D721Med (cell line): ENCODE results near the gene AIFM2.
A peak's percentile ranks its signal among the peaks of the same experiment; 100 is the strongest.

ENCODE experiments used
- DNase-seq: peaks from one replicate; pipeline ENCODE4 v3.0.0; 2011; ENCODE audit warnings: low spot score; ENCODE audit not compliant: insufficient read length
- FAIRE-seq: peaks from 2 replicates; lab custom pipeline; 2011; peaks lifted over from hg19 to GRCh38; lab: Jason Lieb, UNC
- TF ChIP-seq, protein P1 (sequence below): IDR thresholded peaks from 2 replicates; pipeline ENCODE4 v1.5.1; 2012; ENCODE audit warnings: mild to moderate bottlenecking, control low read depth; ENCODE audit not compliant: insufficient read depth; ENCODE audit errors: missing control alignments

AIFM2 gene

DNA sequence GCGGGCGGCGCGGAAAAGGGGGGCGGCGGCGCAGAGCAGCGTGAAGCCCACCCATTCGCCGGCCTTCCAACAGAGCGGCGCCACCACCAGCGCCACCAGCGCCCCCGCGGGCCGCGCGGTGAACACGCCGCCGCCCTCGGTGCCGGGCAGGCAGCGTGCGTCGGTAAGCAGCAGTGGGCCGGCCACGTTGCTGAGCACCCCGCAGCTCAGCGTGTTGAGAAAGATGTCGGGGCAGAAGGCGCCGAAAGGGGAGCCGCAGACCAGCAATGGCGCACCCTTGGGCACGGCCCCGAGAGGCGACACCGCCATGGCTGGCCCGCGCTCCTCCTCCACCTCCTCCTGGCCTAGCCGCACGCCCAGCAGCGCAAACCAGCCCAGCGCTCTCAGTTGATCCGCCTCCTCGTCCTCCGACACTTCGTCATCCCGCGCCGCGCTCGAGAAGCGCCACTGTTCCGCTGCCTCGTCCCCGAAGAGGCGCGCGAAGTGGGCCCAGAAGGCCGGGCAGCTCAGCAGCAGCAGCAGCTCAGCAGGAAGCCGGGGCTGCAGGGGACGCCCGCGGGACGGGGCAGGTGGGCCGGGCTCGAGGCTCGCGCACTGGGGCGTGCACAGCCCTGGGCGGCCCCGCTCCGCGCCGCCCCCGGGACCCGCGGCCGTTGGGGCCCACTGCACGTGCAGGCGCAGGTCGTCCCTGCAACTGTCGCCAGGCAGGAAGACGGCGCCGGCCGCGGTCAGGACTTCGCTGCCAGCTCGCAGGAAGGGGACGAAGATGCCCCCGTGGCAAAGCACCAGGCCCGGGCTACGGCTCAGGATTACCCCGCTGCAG lies 13.3 kb upstream of the AIFM2 start:
- DNase-seq (no peak), FAIRE-seq (no peak)
- TF ChIP-seq, protein P1, sequence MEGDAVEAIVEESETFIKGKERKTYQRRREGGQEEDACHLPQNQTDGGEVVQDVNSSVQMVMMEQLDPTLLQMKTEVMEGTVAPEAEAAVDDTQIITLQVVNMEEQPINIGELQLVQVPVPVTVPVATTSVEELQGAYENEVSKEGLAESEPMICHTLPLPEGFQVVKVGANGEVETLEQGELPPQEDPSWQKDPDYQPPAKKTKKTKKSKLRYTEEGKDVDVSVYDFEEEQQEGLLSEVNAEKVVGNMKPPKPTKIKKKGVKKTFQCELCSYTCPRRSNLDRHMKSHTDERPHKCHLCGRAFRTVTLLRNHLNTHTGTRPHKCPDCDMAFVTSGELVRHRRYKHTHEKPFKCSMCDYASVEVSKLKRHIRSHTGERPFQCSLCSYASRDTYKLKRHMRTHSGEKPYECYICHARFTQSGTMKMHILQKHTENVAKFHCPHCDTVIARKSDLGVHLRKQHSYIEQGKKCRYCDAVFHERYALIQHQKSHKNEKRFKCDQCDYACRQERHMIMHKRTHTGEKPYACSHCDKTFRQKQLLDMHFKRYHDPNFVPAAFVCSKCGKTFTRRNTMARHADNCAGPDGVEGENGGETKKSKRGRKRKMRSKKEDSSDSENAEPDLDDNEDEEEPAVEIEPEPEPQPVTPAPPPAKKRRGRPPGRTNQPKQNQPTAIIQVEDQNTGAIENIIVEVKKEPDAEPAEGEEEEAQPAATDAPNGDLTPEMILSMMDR, result peak; percentile 39

DNA sequence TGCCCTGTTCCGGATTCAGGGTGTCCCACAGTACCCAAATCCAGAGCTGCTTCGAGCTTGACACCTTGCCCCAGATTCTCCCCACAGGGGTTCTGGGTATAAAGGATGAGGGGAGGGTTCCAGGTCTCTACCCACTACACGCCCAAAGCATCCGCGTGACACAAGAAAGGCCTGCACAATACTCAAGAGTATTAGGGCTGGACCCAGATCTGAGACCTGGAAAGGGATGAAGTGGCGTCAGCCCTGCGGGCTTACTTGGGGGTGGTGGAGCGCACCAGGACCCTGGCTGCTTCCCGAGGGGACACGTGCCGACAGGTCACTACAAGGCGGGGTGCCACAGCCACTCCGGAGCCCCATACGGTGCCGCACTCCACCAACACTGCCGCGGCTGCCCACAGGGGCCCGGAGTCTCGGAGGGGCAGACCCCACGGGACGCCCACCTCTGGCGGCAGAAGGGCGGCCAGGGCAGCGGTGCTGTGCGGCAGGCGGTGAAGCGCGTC lies 12.6 kb upstream of the AIFM2 start:
- no peak for FAIRE-seq
- no peak for DNase-seq
- TF ChIP-seq, protein P1, result no peak

DNA sequence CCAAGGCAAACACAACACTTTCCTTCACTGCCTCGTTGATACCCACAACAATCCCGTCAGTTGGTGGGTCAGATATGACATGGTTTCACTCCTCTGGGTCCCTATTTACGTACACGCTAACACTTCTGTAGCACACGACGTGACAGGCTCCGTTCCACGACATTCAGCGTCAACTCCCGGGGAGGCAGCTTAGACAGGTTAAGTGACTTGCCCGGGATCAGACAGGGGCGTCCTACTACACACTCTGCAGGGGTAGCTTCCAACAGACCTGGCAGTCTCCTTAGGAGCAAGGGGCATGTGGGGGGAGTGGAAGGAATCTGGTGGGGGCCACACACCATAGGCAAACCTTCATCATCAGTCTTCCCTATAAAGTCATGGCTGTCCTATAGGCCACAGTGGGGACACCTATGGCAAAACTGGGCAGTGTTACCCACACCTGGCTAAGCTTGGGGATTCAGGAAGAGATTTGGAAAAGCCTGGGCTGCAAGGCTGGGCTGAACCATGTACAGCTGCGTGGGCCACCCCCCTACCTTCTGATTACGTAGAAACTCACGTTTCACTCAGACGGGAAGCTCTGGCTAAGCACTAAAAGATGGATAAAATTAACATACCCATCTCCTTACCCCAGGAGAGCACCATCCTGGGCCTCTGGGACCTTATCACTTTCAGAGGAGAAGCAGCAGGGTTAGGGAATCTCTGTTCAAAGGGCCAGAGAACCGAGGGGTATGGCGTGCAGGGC lies 11.9 kb upstream of the AIFM2 start:
- no peak for FAIRE-seq
- DNase-seq, result no peak
- TF ChIP-seq, protein P1, result no peak

DNA sequence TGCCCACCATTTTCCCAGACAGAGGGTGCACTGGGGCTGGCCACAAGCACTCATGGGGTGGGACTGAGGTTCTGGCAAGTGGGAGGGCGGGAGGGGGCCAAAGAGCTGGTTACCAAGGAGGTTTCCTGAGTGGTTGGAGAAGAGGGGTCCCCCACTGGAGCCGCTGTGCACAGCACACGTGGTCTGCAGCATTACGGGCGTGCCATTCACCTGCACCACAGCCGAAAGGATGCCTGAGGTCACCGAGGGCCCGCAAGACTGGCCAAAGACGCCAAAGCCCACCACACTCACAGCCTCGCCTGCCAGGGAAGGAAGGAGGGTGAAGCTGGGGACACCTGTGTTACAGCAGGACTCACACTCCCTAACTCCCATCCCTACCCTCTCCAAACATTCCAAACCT lies 9.9 kb upstream of the AIFM2 start:
- FAIRE-seq, result no peak
- TF ChIP-seq, protein P1, result no peak
- no peak for DNase-seq

DNA sequence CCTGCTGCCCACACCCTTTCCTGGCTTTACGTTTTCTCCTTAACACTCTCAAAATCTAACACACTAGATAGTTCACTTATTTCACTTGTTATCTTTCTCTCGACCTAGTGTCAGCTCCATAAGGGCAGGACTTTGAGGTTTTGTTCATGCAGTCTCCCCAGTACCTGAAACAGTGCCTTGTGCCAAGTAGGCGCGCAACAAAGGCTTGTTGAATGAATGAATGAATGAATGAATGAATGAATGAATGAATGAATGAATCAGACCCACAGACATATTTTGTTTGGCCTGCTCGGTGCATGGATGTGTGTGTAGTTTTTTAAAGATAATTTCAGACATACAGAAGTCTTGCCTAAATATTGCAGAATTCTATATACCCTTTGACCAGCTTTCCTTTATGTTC lies 7.7 kb upstream of the AIFM2 start:
- TF ChIP-seq, protein P1, result no peak
- DNase-seq, result no peak
- no peak for FAIRE-seq

DNA sequence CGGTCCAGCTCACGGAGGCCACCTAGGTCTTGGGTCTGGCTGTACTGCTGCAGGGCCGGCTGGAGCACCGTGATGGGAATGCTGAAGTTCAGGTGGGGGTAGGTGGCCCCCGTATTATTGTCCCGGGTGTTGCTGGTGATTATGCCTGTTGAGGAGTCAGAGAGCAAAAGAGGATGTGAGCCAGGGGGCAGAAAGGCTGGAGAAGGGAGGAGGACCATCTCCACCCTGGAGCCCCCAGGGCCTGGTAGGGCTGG lies 7.3 kb upstream of the AIFM2 start:
- FAIRE-seq, result no peak
- TF ChIP-seq, protein P1, result no peak
- DNase-seq, result no peak
